Measurements from ENCODE around the gene KRTAP5-3. TPM values are rescaled to one million over a fixed set of nuclear protein-coding genes. Genes with fewer than 3 reads are reported as not detected.
"Not testable (repeated sequence)": the region's sequence is repeated elsewhere in the genome, so short reads cannot be mapped to it uniquely, and the experiment has no call there.

The KRTAP5-3 gene
- total RNA-seq, 2 experiments from 2014 or later = not detected

DNA sequence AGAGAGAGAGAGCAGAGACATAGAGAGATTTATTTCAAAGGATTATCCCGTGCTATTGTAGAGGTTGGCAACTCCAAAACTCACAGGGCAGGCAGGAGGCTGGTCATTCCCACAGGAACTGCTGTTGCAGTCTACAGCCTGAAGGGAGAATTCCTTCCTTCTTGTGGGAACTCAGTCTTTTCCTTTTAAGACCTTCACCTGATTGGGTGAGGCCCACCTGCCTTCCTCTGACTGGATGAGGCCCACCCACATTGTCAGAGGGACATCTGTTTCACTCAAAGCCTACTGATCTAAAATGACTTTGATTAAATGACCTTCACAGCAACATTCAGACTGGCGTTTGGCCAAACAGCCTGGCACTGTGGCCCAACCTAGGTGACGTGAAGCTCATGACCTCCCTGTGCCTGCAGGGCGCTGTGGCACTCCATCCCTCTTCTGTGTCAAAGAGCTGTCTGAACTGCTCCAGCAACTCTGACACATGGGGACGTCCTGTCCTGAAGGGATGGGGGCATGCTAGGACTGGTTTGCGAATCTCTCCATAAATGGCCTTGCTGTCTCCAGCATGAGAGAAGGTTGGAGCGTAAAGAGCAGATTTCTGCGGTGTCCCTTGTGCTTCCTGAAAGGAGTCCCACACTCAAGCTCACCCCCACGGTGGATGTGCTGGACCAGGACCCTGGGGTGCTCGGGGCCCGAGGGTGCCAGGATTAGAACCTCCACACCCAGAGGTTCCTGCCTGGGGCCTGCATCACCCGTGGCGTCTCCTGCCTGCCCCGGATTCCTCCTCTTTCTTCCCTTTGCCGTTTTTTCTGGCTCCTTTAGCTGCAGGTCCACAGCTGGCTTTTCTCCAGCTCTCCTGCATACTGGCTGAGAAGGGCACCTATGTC is 42.0 kb upstream of the KRTAP5-3 start:
- Mint-ChIP-seq H3K27ac (no peak overlapping the region), H3K36me3 (ENCODE audit: low read depth) (no peaks in the 10 kb centered on the region), H3K9me3 (no peaks in the 10 kb centered on the region), H3K27me3 (peaks cover 9% of the 10 kb centered on the region), H3K4me3 (no peak overlapping the region), H3K4me1 (no peaks in the 10 kb centered on the region)
- DNase-seq = no peak
- ChIA-PET POLR2A (no interaction called here), CTCF (interaction anchor here (0.8 to 4.2 kb wide), 3 partner anchors 41 to 182 kb away, joined by 3 to 58 read pairs (median 10); no protein-coding TSS in a partner anchor)

DNA sequence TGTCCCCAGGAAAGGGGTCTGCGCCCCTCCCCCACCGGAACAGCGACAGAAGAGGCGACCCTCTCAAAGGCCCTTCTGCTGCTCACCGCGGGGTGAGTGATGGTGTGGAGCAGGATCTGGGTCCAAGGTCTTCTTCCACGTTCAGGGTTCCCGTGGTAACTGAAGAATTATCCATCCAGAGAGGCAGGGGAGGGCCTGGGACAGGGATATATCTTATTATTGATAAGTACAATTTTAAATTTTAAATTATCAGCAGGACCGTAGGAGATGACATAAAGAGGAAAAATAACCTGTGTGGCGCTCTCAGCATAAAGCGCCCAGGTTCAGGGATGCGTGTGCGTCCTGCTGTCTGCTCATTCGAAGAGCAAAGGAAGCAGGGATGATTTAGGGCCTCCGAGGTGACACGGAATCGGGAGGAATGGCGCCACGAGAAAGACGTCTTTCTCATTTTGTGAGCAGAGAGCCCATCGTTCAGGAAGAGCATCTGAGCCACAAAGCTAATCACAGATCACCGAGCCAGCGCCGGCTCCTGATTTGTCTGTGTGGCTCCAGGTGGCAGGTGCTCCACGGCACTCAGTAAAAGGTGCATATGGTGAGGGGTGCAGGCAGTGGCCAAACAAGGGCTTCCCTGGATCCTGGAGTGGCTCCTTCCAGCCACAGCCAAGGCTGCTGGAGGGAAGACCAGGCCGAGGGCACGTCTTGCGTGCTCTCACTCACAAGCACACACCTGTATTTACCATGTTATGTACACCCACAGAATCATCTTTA is 40.6 kb upstream of the KRTAP5-3 start:
- Mint-ChIP-seq H3K27me3 (peaks cover 7% of the 10 kb centered on the region), H3K4me3 (no peak overlapping the region), H3K36me3 (ENCODE audit: low read depth) (no peaks in the 10 kb centered on the region), H3K27ac (no peak overlapping the region), H3K9me3 (no peaks in the 10 kb centered on the region), H3K4me1 (no peaks in the 10 kb centered on the region)
- POLR2A ChIA-PET = no interaction called here
- CTCF ChIA-PET = no interaction called here
- DNase-seq = no peak

DNA sequence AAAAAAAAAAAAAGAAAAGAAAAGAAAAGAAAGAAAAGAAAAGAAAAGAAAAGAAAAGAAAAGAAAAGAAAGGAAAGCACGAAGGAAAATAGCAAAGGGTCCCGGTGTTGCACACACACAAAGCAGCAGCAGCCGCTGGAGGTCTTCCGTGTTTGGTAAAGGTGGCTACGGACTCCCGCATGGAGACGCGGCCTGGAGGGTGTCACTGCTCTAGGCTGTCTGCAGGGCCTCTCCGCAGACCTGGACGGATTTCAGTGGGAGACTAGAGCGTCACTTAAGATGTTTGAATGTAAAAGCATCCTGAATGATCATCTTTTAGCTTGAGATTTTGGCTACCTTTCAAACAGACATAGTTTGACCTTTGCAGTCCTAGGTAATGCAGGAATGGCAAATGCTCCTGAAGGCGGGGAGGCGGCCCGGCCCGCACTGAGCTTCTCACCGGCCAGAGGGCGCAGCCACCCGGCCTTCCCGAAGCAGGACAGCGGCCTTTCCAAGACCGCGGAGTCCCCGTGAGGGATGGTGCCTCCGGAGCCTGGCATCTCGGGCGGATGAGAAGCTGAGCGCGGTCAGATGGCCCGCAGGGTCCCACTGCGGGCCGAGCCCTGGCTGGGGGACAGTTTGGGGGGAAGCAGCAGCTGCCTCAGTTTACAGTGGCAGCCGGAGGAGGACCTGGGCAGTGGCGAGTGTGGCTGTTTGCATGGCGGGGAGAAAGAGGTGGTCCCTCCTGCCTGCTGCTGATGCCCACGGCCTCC is 39.8 kb upstream of the KRTAP5-3 start:
- POLR2A ChIA-PET = no interaction called here
- no peak overlapping the region for H3K27ac Mint-ChIP-seq
- no peak for DNase-seq
- no peaks in the 10 kb centered on the region for H3K36me3 Mint-ChIP-seq (ENCODE audit: low read depth)
- no peaks in the 10 kb centered on the region for H3K4me1 Mint-ChIP-seq
- CTCF ChIA-PET = no interaction called here
- no peak overlapping the region for H3K4me3 Mint-ChIP-seq
- peaks cover 7% of the 10 kb centered on the region for H3K27me3 Mint-ChIP-seq
- H3K9me3 Mint-ChIP-seq = no peaks in the 10 kb centered on the region

DNA sequence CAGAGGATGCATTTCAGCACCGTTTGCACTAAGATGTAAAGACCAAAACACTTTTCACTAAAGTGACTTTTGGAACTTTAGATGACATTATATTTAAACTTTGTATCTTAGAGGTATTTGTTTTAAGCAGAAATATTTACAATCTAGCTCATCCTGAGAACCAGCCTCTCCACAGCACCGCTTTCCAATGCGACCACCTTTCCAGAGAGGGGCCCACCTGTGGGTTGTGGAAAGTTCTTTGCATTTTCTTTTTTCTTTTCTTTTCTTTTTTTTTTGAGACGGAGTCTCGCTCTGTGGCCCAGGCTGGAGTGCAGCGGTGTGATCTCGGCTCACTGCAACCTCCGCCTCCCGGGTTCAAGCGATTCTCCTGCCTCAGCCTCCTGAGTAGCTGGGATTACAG is 38.3 kb upstream of the KRTAP5-3 start:
- DNase-seq; H3K4me3 Mint-ChIP-seq; H3K36me3 Mint-ChIP-seq (ENCODE audit: low read depth); H3K27ac Mint-ChIP-seq; H3K9me3 Mint-ChIP-seq; POLR2A ChIA-PET; H3K4me1 Mint-ChIP-seq; H3K27me3 Mint-ChIP-seq: not testable (repeated sequence)
- CTCF ChIA-PET = interaction anchor here (0.6 to 0.8 kb wide), 2 partner anchors 47 to 173 kb away, joined by 3 read pairs; no protein-coding TSS in a partner anchor

DNA sequence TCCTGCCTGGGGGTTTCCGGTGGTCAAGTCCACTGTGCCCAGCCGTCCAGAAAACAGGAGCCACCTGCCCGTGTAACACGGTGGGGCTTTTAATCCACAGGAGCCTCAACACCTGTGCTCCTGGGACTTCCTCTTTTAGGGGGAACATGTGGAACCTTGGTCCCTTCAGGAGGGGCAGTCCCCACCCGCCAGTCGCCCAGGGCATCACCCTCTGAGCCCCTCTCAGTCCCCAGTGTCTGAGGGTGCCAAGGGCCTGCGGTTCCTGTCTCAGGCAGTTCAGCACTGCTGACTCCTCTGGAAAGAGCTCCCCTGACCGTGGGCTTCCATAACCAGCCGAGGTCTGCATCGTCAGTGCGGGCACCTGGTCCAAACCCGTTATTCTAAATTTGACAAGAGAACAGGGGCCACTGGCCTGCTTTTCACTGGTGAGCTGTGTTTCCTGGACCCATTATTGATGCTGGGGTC is 37.1 kb upstream of the KRTAP5-3 start:
- H3K9me3 Mint-ChIP-seq = no peaks in the 10 kb centered on the region
- H3K27ac Mint-ChIP-seq = no peak overlapping the region
- no peak overlapping the region for H3K4me3 Mint-ChIP-seq
- DNase-seq = no peak
- H3K4me1 Mint-ChIP-seq = no peaks in the 10 kb centered on the region
- H3K27me3 Mint-ChIP-seq = peaks cover 4% of the 10 kb centered on the region
- ChIA-PET CTCF (no interaction called here), POLR2A (no interaction called here)
- H3K36me3 Mint-ChIP-seq (ENCODE audit: low read depth) = no peaks in the 10 kb centered on the region

DNA sequence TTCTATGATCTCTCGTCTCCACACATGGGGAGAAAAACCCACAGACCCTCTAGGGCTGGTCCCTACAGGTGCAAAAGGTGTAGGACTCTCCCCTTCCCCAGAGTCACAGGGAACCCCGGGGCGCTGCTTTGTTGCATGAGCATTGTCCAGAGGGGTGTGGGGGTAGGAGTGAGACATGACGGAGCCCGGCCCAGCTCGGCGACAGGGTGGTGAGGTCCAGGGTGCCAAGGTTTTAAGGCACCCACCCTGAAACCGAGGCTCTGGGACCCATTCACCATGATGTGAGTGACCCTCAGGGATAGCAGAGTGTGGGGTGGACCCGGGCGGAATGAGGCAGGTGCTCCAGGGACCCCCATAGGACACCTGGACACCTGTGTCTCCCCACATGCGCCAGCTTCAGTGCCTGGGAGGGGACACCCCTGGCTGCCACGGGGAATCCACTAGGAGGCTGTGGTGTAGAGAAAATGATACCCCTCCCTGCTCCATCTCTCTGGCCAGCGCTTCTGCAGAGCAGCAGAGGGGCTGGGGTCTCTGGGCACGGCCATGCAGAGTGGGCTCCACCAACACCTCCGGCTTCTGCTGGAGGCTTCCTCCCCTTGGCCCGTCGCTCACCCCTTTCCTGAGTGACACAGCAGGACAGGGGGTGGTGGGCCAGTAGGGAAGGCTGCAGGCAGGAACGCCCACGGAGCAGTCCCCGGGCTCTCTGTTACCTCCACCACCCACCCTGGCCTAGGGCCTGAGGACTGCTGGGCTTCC is 36.5 kb upstream of the KRTAP5-3 start:
- Mint-ChIP-seq H3K4me1 (no peaks in the 10 kb centered on the region), H3K36me3 (ENCODE audit: low read depth) (no peaks in the 10 kb centered on the region), H3K4me3 (no peak overlapping the region), H3K9me3 (no peaks in the 10 kb centered on the region), H3K27ac (no peak overlapping the region), H3K27me3 (peaks cover 6% of the 10 kb centered on the region)
- ChIA-PET CTCF (no interaction called here), POLR2A (no interaction called here)
- DNase-seq = no peak

DNA sequence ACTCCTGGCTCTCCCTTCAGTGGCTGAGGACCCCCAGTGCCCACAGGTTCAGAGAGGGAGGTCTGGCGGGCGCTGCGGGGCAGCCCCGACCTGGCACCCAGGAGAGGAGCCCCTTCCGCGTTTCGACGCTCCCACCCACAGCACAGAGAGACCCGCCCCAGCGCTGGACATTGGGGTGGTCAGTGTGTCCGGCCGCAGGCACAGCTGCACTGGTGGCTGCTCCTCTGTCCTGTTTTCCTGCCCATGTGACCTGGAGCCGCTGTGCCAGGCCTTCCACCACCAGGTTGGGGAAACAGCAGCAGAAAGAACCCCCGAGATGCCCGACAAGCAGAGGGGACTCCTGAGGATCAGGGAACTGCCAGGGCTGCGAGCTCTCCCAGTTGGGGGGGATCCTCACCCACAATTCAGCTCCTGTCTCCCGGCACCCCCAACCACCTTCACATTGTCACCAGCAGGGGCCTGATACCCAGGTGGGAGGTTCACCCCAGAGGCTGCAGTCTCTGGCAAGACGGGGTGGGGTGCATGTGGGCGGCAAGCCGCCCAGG is 35.0 kb upstream of the KRTAP5-3 start:
- ChIA-PET CTCF (interaction anchor here (1.2 kb wide), 1 partner anchor 9 kb away, joined by 5 read pairs; no protein-coding TSS in a partner anchor), POLR2A (no interaction called here)
- no peak for DNase-seq
- Mint-ChIP-seq H3K36me3 (ENCODE audit: low read depth) (no peaks in the 10 kb centered on the region), H3K27ac (no peak overlapping the region), H3K27me3 (peaks cover 7% of the 10 kb centered on the region), H3K4me3 (no peak overlapping the region), H3K9me3 (no peaks in the 10 kb centered on the region), H3K4me1 (no peaks in the 10 kb centered on the region)

DNA sequence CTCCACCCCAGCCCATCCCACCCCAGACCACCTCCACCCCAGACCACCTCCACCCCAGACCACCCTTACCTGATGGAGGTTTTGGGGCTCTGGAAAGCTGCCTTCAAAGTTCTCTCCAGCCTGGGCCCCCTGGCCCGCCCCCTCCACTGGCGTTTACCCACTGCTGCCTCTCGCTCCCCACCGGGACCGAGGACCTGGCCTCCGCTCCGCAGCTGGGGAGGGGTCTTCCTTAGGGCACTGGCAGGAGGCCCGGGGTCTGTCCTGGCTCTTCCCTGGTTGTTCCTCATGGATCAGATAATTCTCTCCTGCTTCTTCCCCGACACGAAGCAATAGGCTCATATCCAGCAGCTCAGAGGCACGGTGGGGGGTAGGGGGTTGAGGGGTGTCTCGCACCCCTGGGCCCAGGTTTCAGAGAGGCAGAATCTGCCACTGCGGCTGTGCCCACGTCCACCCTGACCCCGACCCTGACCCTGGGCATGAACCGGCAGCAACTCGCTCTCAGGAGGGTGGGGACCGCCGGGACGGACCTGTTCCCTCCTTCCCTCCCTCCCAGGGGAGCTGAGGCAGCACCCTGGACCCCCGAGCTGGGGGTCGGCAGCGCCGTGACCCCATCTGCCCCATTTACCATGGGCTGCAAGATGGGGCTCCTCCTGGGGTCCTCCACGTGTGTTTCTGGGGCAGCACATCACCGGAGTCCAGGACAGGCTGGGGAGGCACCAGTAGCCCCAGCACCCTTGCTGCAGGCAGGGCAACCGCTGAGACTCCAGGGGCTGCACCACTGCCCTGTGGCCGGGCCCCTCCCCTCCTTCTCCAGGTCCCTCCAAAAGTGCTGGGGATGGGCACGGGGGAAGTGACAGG is 34.3 kb upstream of the KRTAP5-3 start:
- H3K27ac Mint-ChIP-seq = no peak overlapping the region
- no peak for DNase-seq
- no peak overlapping the region for H3K4me3 Mint-ChIP-seq
- H3K4me1 Mint-ChIP-seq = no peaks in the 10 kb centered on the region
- no peaks in the 10 kb centered on the region for H3K36me3 Mint-ChIP-seq (ENCODE audit: low read depth)
- POLR2A ChIA-PET = no interaction called here
- H3K27me3 Mint-ChIP-seq = peaks cover 5% of the 10 kb centered on the region
- CTCF ChIA-PET = interaction anchor here (1.2 kb wide), 1 partner anchor 10 kb away, joined by 5 read pairs; no protein-coding TSS in a partner anchor
- no peaks in the 10 kb centered on the region for H3K9me3 Mint-ChIP-seq

DNA sequence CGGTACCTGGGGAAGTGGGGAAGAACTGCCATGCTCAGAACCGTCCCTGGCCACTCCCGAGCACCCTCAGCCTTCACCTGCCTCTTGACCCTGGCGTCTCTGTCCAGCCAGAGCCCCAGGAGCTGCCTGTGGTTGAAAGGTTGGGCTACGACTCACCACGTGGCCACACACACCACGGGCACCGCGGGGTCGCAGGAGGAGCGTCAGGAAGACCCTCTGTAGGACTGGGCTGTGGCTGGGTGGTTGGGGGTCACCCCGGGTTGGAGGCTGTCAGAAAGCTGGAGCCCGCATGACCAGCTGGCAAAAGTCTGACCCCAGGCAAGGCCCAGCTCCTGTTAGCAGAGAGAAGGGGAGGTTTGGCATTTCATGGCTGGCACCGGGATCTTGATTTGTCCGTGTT is 32.8 kb upstream of the KRTAP5-3 start:
- Mint-ChIP-seq H3K4me3 (no peak overlapping the region), H3K27ac (no peak overlapping the region), H3K36me3 (ENCODE audit: low read depth) (no peaks in the 10 kb centered on the region), H3K9me3 (no peaks in the 10 kb centered on the region), H3K4me1 (no peaks in the 10 kb centered on the region), H3K27me3 (peaks cover 9% of the 10 kb centered on the region)
- CTCF ChIA-PET = interaction anchor here (0.5 to 1.4 kb wide), 3 partner anchors 12 to 94 kb away, joined by 3 to 5 read pairs (median 3); no protein-coding TSS in a partner anchor
- POLR2A ChIA-PET = no interaction called here
- no peak for DNase-seq

DNA sequence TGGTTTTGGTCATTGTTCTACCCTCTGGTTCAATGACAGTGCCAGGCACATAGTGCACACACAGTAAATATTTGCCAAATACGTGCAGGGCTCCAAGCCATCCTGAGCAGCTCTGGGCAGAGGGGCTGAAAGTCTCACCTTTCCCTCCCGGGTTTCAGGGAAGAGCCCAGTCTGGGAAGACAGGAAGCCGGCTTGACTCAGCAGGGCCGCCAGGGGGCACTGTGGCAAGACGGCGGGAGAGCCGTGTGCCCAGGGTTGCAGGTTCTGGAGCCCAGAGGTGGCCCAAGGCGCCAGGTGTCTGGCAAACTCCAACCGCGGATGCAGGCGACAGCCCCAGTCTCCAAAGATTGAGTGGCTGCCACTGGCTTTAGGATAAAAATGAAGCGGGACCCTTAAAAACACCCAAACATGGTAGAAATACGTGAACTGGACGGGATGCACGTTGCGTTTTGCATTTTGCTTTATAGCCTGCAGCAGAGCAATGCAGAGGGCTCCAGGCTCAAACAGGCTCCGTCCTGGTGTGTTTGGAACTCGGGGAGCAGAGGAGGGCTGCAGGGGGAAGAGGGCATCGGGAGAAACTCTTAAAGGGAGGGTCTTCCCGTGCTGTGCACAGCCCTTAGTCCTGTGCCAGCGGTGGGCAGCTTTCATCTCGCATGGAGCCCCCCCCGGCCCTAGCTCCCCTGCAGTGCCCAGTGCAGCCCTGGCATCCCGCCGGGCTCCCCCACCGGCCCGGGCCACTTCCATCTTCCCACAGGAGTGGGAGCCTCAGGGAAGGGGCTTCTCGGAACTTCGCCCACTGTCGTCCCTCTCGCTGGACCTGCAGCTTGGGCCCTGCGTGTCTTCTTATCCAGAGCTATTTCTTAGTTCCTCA is 32.0 kb upstream of the KRTAP5-3 start:
- Mint-ChIP-seq H3K27ac (no peak overlapping the region), H3K36me3 (ENCODE audit: low read depth) (no peaks in the 10 kb centered on the region), H3K4me3 (no peak overlapping the region), H3K9me3 (no peaks in the 10 kb centered on the region), H3K27me3 (peaks cover 9% of the 10 kb centered on the region), H3K4me1 (no peaks in the 10 kb centered on the region)
- CTCF ChIA-PET = interaction anchor here (0.5 to 3.4 kb wide), 6 partner anchors 12 to 94 kb away, joined by 3 to 24 read pairs (median 3); no protein-coding TSS in a partner anchor
- POLR2A ChIA-PET = no interaction called here
- peak; percentile 24 for DNase-seq

DNA sequence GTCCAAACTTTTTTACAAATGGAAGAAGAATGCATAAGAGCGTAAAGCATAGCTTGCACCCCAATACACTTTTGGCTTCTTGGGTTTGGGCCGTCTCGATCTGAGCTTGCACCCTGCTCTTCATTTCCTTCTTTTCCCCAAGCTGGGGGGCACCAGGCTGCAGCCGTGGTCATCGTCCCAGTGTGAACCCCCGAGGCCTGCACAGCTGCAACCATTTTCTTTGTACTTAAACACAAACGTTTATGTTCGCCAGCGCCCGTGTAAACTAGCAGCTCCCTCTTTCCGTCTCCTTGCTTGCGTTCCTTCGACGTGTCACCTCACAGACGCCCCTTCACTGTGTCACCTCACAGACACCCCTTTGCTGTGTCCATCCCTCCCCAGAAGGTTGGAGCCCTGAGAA is 31.4 kb upstream of the KRTAP5-3 start:
- no peak overlapping the region for H3K27ac Mint-ChIP-seq
- no peak for DNase-seq
- H3K4me1 Mint-ChIP-seq = no peaks in the 10 kb centered on the region
- no peaks in the 10 kb centered on the region for H3K9me3 Mint-ChIP-seq
- peaks cover 7% of the 10 kb centered on the region for H3K27me3 Mint-ChIP-seq
- H3K36me3 Mint-ChIP-seq (ENCODE audit: low read depth) = no peaks in the 10 kb centered on the region
- ChIA-PET CTCF (interaction anchor here (0.7 to 3.4 kb wide), 8 partner anchors 11 to 93 kb away, joined by 3 to 24 read pairs (median 3); no protein-coding TSS in a partner anchor), POLR2A (interaction anchor here (0.7 kb wide), 1 partner anchor 11 kb away, joined by 3 read pairs; no protein-coding TSS in a partner anchor)
- H3K4me3 Mint-ChIP-seq = no peak overlapping the region
